GM19238 (cell line): ENCODE results near the gene CRYGC.

Source experiments
- DNase-seq: peaks from one replicate; pipeline ENCODE4 v3.0.0; 2011; ENCODE audit warnings: low spot score; ENCODE audit not compliant: insufficient read length

Gene CRYGC

GRCh38 chr2:208097313-208097712, 32.3 kb downstream of the CRYGC start:
- no peak for DNase-seq

GRCh38 chr2:208096080-208096479, 33.5 kb downstream of the CRYGC start:
- no peak for DNase-seq

GRCh38 chr2:208093128-208093527, 36.5 kb downstream of the CRYGC start:
- no peak for DNase-seq

- no peak for DNase-seq
Measured at GRCh38 chr2:208092093-208092832, 37.4 kb downstream of the CRYGC start.

- DNase-seq = no peak
Measured at GRCh38 chr2:208090420-208090819, 39.2 kb downstream of the CRYGC start.

- DNase-seq = no peak
Measured at GRCh38 chr2:208086029-208086428, 43.6 kb downstream of the CRYGC start.

GRCh38 chr2:208083807-208084206, 45.8 kb downstream of the CRYGC start:
- no peak for DNase-seq
